T-helper 17 cell (primary cell): ENCODE results near the gene YLPM1. TPM values are rescaled to one million over a fixed set of nuclear protein-coding genes. Genes with fewer than 3 reads are reported as not detected.
A peak's percentile ranks its signal among the peaks of the same experiment; 100 is the strongest.

ENCODE experiments used
- ATAC-seq: fragments of 150-1000 bp; cut with Tn5 transposase; 2 replicates; pipeline ENCODE4 v1.10.0; 2021; ENCODE audit warnings: mild to moderate bottlenecking, moderate library complexity
- DNase-seq, 3 donors: peaks; one replicate each; pipeline versions ENCODE4 v3.0.0 to v3.0.0-alpha.2; 2020 to 2021
- H3K9me3 ChIP-seq: one replicate; pipeline ENCODE4 v1.7.0; 2013; ENCODE audit warnings: low read length, mild to moderate bottlenecking; ENCODE audit not compliant: control insufficient read depth, poor library complexity, severe bottlenecking
- H3K27ac Mint-ChIP-seq: one replicate; pipeline ENCODE4 v1.8.0; 2022; ENCODE audit warnings: mild to moderate bottlenecking, moderate library complexity, mixed read lengths
- H3K27me3 Mint-ChIP-seq: one replicate; pipeline ENCODE4 v1.8.0; 2022; ENCODE audit warnings: mixed read lengths
- H3K36me3 Mint-ChIP-seq: one replicate; pipeline ENCODE4 v1.8.0; 2022; ENCODE audit warnings: low read depth, mixed read lengths
- H3K4me1 Mint-ChIP-seq: one replicate; pipeline ENCODE4 v1.8.0; 2022; ENCODE audit warnings: mild to moderate bottlenecking, mixed read lengths
- H3K4me3 Mint-ChIP-seq: one replicate; pipeline ENCODE4 v1.8.0; 2022; ENCODE audit warnings: mild to moderate bottlenecking, moderate library complexity, mixed read lengths
- total RNA-seq, 4 donors: library from RNA in 2 of 4; stranded (reverse) in 2 of 4; gene quantifications; one replicate each; pipeline ENCODE4 v1.2.3 and lab custom pipeline; 2022 to 2026

The YLPM1 gene
- total RNA-seq, 2 donors from 2014 or later = 90.2 to 90.9 TPM

- Mint-ChIP-seq H3K27me3 (no peaks in the 10 kb centered on the region), H3K4me1 (peaks cover 41% of the 10 kb centered on the region), H3K4me3 (peak overlapping the region; percentile 78), H3K36me3 (peaks cover 5% of the 10 kb centered on the region), H3K27ac (peak overlapping the region; percentile 95)
- H3K9me3 ChIP-seq = no peaks in the 10 kb centered on the region
- DNase-seq = no peak
- ATAC-seq = no peak
Measured at GRCh38 chr14:74836251-74836960, 73.3 kb downstream of the YLPM1 start.

DNA sequence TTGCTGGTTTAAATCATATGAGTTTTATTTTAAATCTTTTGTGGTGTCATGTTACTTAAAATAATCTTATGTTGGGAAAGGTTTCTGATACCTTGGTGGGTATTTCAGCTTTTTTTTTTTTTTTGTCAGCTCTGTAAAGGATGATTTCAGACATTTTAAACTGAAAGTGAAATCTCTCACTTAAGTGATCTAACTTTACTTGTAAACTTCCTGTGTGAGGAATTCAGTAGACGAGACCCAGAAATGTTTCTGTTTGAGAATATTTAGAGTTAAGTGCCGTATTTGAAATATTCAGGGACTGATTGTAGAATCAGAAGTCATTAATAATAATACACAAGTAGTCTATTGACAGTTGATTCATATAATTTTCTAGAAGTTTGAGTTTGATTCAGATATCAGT, 75.0 kb downstream of the YLPM1 start:
- Mint-ChIP-seq H3K4me3 (peak overlapping the region; percentile 78), H3K36me3 (peaks cover 5% of the 10 kb centered on the region), H3K4me1 (peaks cover 46% of the 10 kb centered on the region), H3K27ac (peak overlapping the region; percentile 95), H3K27me3 (no peaks in the 10 kb centered on the region)
- peak; percentile 64 for ATAC-seq
- H3K9me3 ChIP-seq = no peaks in the 10 kb centered on the region
- DNase-seq = no peak

GRCh38 chr14:74840603-74841030, 77.5 kb downstream of the YLPM1 start:
- no peaks in the 10 kb centered on the region for H3K9me3 ChIP-seq
- Mint-ChIP-seq H3K27me3 (no peaks in the 10 kb centered on the region), H3K4me3 (peak overlapping the region; percentile 25), H3K4me1 (peaks cover 38% of the 10 kb centered on the region), H3K27ac (peak overlapping the region; percentile 83), H3K36me3 (no peaks in the 10 kb centered on the region)
- no peak for ATAC-seq
- no peak for DNase-seq

- Mint-ChIP-seq H3K36me3 (no peaks in the 10 kb centered on the region), H3K4me1 (peaks cover 34% of the 10 kb centered on the region), H3K4me3 (peak overlapping the region; percentile 41), H3K27ac (peak overlapping the region; percentile 83), H3K27me3 (no peaks in the 10 kb centered on the region)
- ATAC-seq = peak; percentile 74
- no peaks in the 10 kb centered on the region for H3K9me3 ChIP-seq
- DNase-seq = no peak
Measured at GRCh38 chr14:74841230-74842207, 78.4 kb downstream of the YLPM1 start.

- Mint-ChIP-seq H3K4me3 (no peak overlapping the region), H3K27me3 (no peaks in the 10 kb centered on the region), H3K4me1 (peaks cover 23% of the 10 kb centered on the region), H3K36me3 (no peaks in the 10 kb centered on the region), H3K27ac (no peak overlapping the region)
- ATAC-seq (no peak), DNase-seq (no peak)
- no peaks in the 10 kb centered on the region for H3K9me3 ChIP-seq
Measured at GRCh38 chr14:74843653-74844052, 80.5 kb downstream of the YLPM1 start.

- ATAC-seq (no peak), DNase-seq (no peak)
- H3K36me3 Mint-ChIP-seq = no peaks in the 10 kb centered on the region
- H3K27me3 Mint-ChIP-seq = no peaks in the 10 kb centered on the region
- H3K27ac Mint-ChIP-seq = peak overlapping the region; percentile 63
- no peaks in the 10 kb centered on the region for H3K9me3 ChIP-seq
- H3K4me3 Mint-ChIP-seq = no peak overlapping the region
- peaks cover 18% of the 10 kb centered on the region for H3K4me1 Mint-ChIP-seq
Measured at GRCh38 chr14:74846168-74846567, 83.1 kb downstream of the YLPM1 start.

- no peaks in the 10 kb centered on the region for H3K9me3 ChIP-seq
- Mint-ChIP-seq H3K27me3 (no peaks in the 10 kb centered on the region), H3K36me3 (no peaks in the 10 kb centered on the region), H3K27ac (no peak overlapping the region), H3K4me3 (no peak overlapping the region), H3K4me1 (peaks cover 10% of the 10 kb centered on the region)
- DNase-seq = no peak
- ATAC-seq = no peak
Measured at GRCh38 chr14:74846968-74847665, 84.0 kb downstream of the YLPM1 start.

- H3K36me3 Mint-ChIP-seq = no peaks in the 10 kb centered on the region
- H3K27me3 Mint-ChIP-seq = no peaks in the 10 kb centered on the region
- no peak for ATAC-seq
- no peak for DNase-seq
- H3K4me3 Mint-ChIP-seq = no peak overlapping the region
- H3K9me3 ChIP-seq = no peaks in the 10 kb centered on the region
- no peak overlapping the region for H3K27ac Mint-ChIP-seq
- peaks cover 18% of the 10 kb centered on the region for H3K4me1 Mint-ChIP-seq
Measured at GRCh38 chr14:74848768-74849167, 85.7 kb downstream of the YLPM1 start.

- DNase-seq = no peak
- peak; percentile 44 for ATAC-seq
- H3K27ac Mint-ChIP-seq = peak overlapping the region; percentile 65
Measured at GRCh38 chr14:74852922-74853530, 89.9 kb downstream of the YLPM1 start.

GRCh38 chr14:74853581-74853980, 90.5 kb downstream of the YLPM1 start:
- no peaks in the 10 kb centered on the region for H3K36me3 Mint-ChIP-seq
- peaks cover 16% of the 10 kb centered on the region for H3K4me1 Mint-ChIP-seq
- no peaks in the 10 kb centered on the region for H3K27me3 Mint-ChIP-seq
- DNase-seq = no peak
- H3K9me3 ChIP-seq = no peaks in the 10 kb centered on the region
- no peak overlapping the region for H3K4me3 Mint-ChIP-seq
- no peak for ATAC-seq
- H3K27ac Mint-ChIP-seq = no peak overlapping the region

More at GRCh38 chr14:74852922-74853530, 89.9 kb downstream of the YLPM1 start:
- no peaks in the 10 kb centered on the region for H3K9me3 ChIP-seq
- H3K4me1 Mint-ChIP-seq = peaks cover 16% of the 10 kb centered on the region
- no peaks in the 10 kb centered on the region for H3K36me3 Mint-ChIP-seq
- H3K4me3 Mint-ChIP-seq = no peak overlapping the region
- H3K27me3 Mint-ChIP-seq = no peaks in the 10 kb centered on the region

DNA sequence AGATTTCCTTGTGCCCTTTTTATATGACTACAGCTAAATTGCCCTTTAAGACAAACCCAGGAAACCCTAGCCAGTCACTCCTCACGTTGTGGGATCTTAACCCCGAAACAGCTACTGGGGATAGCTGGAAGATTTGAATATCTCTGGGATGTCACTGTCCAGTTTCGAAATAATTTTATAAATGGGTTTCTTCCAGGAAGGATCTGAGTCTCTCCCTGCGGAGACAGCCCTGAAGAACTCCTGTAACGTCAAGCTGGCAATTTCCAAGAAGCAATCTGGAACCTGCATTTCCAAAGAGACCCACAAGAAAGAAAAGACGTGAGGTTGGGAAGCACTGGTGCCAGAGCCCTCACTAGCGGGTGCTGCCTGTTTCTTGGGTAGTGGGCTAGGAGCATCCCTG, 91.9 kb downstream of the YLPM1 start:
- H3K27ac Mint-ChIP-seq = no peak overlapping the region
- H3K27me3 Mint-ChIP-seq = no peaks in the 10 kb centered on the region
- H3K36me3 Mint-ChIP-seq = no peaks in the 10 kb centered on the region
- ATAC-seq (no peak), DNase-seq (no peak)
- no peaks in the 10 kb centered on the region for H3K9me3 ChIP-seq
- peaks cover 14% of the 10 kb centered on the region for H3K4me1 Mint-ChIP-seq
- H3K4me3 Mint-ChIP-seq = no peak overlapping the region

- H3K27me3 Mint-ChIP-seq = no peaks in the 10 kb centered on the region
- no peaks in the 10 kb centered on the region for H3K9me3 ChIP-seq
- no peaks in the 10 kb centered on the region for H3K36me3 Mint-ChIP-seq
- no peak overlapping the region for H3K4me3 Mint-ChIP-seq
- H3K27ac Mint-ChIP-seq = no peak overlapping the region
- ATAC-seq (no peak), DNase-seq (no peak)
- peaks cover 14% of the 10 kb centered on the region for H3K4me1 Mint-ChIP-seq
Measured at GRCh38 chr14:74855945-74856344, 92.8 kb downstream of the YLPM1 start.
